Measurements from ENCODE around the gene PIGX. TPM values are rescaled to one million over a fixed set of nuclear protein-coding genes. Genes with fewer than 3 reads are reported as not detected.

PIGX gene
- total and polyA plus RNA-seq, 7 donors, result 7.5 to 43.4 (median 19.4) TPM

- H3K27me3 ChIP-seq (ENCODE audit: insufficient read depth in 3 of 3, low read length in 2 of 3), result peaks cover 0 to 15% (median 2%) of the 10 kb centered on the region in 3 donors
- WGBS, 3 donors, result 94 to 95% (median 94%) methylated on average over 14 of the region's 14 CpGs
- intact Hi-C loops (cut with DNase I), result no loop called here
- TF ChIP-seq, protein P1, sequence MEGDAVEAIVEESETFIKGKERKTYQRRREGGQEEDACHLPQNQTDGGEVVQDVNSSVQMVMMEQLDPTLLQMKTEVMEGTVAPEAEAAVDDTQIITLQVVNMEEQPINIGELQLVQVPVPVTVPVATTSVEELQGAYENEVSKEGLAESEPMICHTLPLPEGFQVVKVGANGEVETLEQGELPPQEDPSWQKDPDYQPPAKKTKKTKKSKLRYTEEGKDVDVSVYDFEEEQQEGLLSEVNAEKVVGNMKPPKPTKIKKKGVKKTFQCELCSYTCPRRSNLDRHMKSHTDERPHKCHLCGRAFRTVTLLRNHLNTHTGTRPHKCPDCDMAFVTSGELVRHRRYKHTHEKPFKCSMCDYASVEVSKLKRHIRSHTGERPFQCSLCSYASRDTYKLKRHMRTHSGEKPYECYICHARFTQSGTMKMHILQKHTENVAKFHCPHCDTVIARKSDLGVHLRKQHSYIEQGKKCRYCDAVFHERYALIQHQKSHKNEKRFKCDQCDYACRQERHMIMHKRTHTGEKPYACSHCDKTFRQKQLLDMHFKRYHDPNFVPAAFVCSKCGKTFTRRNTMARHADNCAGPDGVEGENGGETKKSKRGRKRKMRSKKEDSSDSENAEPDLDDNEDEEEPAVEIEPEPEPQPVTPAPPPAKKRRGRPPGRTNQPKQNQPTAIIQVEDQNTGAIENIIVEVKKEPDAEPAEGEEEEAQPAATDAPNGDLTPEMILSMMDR (IDR thresholded peaks at IDR 0.05), result no peak
- no peak overlapping the region for H3K4me3 ChIP-seq
- H3K4me1 ChIP-seq, result no peaks in the 10 kb centered on the region
- no peak overlapping the region for H3K27ac ChIP-seq
- no peak for ATAC-seq
- H3K36me3 ChIP-seq (ENCODE audit: insufficient read depth in 1 of 2, low read depth in 1 of 2), result no peaks in the 10 kb centered on the region
- DNase-seq, result no peak
- H3K9me3 ChIP-seq, result no peaks in the 10 kb centered on the region
Measured at GRCh38 chr3:196667056-196667825, 44.9 kb upstream of the PIGX start.

DNA sequence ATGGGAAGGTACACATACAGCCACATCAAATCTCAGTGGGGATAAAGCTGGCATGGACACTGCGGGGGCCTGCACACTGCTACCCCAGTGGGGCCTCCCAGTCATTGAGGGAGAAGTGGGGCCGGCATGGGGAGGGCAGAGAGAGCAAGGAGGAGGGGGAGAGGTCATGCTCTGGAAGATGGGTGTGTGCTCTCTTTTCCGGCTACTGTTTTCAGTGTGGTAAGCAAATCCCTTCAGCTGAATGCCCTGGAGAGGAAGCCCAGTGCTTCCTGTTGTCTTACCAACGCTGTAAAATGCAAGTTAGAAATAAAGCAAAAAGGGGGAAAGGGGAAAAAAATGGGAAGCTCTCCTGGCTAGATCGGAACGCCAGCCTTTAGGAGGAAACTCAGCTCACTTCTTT is 41.8 kb upstream of the PIGX start:
- Histone ChIP-seq H3K27ac (no peak overlapping the region), H3K36me3 (ENCODE audit: insufficient read depth in 1 of 2, low read depth in 1 of 2) (no peaks in the 10 kb centered on the region), H3K4me1 (no peaks in the 10 kb centered on the region), H3K27me3 (ENCODE audit: insufficient read depth in 3 of 3, low read length in 2 of 3) (peaks cover 0 to 20% (median 2%) of the 10 kb centered on the region in 3 donors), H3K9me3 (no peaks in the 10 kb centered on the region), H3K4me3 (no peak overlapping the region)
- intact Hi-C loops (cut with DNase I), result no loop called here
- DNase-seq, result no peak
- TF ChIP-seq, protein P1 (IDR thresholded peaks at IDR 0.05), result no peak
- no peak for ATAC-seq
- WGBS, 3 donors, result 31 to 38% (median 31%) methylated on average over 6 of the region's 6 CpGs

- Histone ChIP-seq H3K9me3 (no peaks in the 10 kb centered on the region), H3K27me3 (ENCODE audit: insufficient read depth in 3 of 3, low read length in 2 of 3) (peaks cover 4 to 28% (median 4%) of the 10 kb centered on the region in 3 donors), H3K27ac (no peak overlapping the region), H3K4me3 (no peak overlapping the region), H3K36me3 (ENCODE audit: insufficient read depth in 1 of 2, low read depth in 1 of 2) (no peaks in the 10 kb centered on the region), H3K4me1 (no peaks in the 10 kb centered on the region)
- intact Hi-C loops (cut with DNase I), result no loop called here
- DNase-seq (no peak), ATAC-seq (no peak)
- 81 to 83% (median 82%) methylated on average over 3 of the region's 3 CpGs for WGBS, 3 donors
- TF ChIP-seq, protein P1 (IDR thresholded peaks at IDR 0.05), result no peak
Measured at GRCh38 chr3:196673632-196674031, 38.5 kb upstream of the PIGX start.

- H3K4me1 ChIP-seq, result no peaks in the 10 kb centered on the region
- TF ChIP-seq, protein P1 (IDR thresholded peaks at IDR 0.05), result no peak
- 71 to 84% (median 73%) methylated on average over 1 of the region's 1 CpG for WGBS, 3 donors
- no peaks in the 10 kb centered on the region for H3K9me3 ChIP-seq
- peaks cover 2 to 13% (median 4%) of the 10 kb centered on the region in 3 donors for H3K27me3 ChIP-seq (ENCODE audit: insufficient read depth in 3 of 3, low read length in 2 of 3)
- no peaks in the 10 kb centered on the region for H3K36me3 ChIP-seq (ENCODE audit: insufficient read depth in 1 of 2, low read depth in 1 of 2)
- DNase-seq (no peak), ATAC-seq (no peak)
- no peak overlapping the region for H3K4me3 ChIP-seq
- H3K27ac ChIP-seq, result no peak overlapping the region
- intact Hi-C loops (cut with DNase I), result no loop called here
Measured at GRCh38 chr3:196677353-196677752, 34.8 kb upstream of the PIGX start.

All from psoas muscle (tissue), 8 donors.